Gastrocnemius medialis (tissue), 4 donors: ENCODE measurements around the gene MINDY4.

Experiments used
- CTCF ChIP-seq, 5 experiments: fragments of 450-650 bp in 3 of 5; fragments of 200-600 bp in 2 of 5; sonication (generic) in 2 of 5; IDR thresholded peaks in 4 of 5; conservative IDR thresholded peaks in 1 of 5; 1 replicate in 4 of 5; 2 replicates in 1 of 5; pipeline ENCODE4 v1.5.1; 2016 to 2019; ENCODE audit warnings: antibody characterized with exemption in 5 of 5, mild to moderate bottlenecking in 3 of 5, moderate library complexity in 3 of 5
- POLR2A ChIP-seq, 2 donors: fragments of 450-650 bp; IDR thresholded peaks; one replicate each; pipeline ENCODE4 v1.6.1; 2017; ENCODE audit warnings: antibody characterized with exemption in 2 of 2, mild to moderate bottlenecking in 2 of 2, moderate library complexity in 2 of 2

GRCh38 chr7:30849565-30849964 lies 78.3 kb downstream of the MINDY4 start:
- TF ChIP-seq POLR2A (IDR thresholded peaks at IDR 0.05) (no peak), CTCF (IDR thresholded peaks at IDR 0.05 in 4 of 5, conservative IDR thresholded peaks at IDR 0.05 in 1 of 5) (no peak)
